Stimulated activated CD4-positive, alpha-beta T cell treated with anti-CD3 and anti-CD28 coated beads, Interleukin-2, amount 100 ng/mL, for 4 hours (primary cell): ENCODE measurements around the gene ERH.
"Not testable (repeated sequence)": the region's sequence is repeated elsewhere in the genome, so short reads cannot be mapped to it uniquely, and the experiment has no call there.

Experiments
- DNase-seq: peaks from one replicate; pipeline ENCODE4 v3.0.0-alpha.2; 2020; ENCODE audit warnings: low read depth

The ERH gene

DNA sequence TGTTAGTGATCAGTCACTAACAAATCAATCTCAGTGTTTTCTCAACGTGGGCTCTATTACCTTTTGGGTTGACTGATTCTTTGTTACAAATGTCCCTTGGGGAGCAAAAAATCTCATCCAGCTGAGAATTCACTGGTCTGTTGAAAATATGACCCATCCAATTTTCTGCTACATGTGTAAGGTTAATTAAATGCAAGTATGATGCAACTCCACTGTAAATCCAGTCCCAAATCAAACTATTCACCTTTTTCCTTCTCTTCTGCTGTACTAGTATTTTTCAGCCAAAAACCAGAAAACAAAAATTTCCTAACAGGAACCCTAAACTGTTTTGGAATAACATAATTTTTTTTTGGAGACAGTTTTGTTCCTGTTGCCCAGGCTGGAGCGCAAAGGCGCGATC, 2.2 kb downstream of the ERH start:
- no peak for DNase-seq

DNA sequence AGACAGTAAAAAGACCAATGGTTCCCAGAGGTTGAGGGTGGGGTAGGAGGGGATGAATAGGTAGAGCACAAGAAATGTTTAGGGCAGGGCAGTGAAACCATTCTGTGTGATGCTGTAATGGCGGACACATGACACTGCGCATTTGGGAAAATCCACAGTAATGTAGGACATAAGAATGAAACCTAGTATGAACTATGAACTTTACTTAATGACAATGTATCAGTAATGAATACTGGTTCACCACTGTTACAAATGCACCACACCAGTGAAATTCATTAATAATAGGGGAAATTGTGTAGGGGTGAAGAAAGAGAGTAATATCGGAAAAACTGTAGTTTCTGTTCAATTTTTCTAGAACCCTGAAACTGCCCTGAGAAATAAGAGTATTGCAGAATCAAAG, 5.6 kb downstream of the ERH start:
- no peak for DNase-seq

DNA sequence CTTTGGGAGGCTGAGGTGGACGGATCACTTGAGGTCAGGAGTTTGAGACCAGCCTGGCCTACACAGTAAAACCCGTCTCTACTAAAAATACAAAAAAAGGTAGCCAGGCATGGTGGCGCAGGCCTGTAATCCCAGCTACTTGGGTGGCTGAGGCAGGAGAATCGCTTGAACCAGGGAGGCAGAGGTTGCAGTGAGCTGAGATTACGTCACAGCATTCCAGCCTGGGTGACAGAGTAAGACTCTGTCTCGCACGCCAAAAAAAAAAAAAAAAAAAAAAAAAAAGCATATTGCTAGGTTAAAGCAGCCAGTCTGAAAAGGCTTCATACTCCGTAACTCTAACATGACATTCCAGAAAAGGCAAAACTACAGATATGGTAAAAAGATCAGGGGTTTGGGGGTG, 6.7 kb downstream of the ERH start:
- DNase-seq: not testable (repeated sequence)

DNA sequence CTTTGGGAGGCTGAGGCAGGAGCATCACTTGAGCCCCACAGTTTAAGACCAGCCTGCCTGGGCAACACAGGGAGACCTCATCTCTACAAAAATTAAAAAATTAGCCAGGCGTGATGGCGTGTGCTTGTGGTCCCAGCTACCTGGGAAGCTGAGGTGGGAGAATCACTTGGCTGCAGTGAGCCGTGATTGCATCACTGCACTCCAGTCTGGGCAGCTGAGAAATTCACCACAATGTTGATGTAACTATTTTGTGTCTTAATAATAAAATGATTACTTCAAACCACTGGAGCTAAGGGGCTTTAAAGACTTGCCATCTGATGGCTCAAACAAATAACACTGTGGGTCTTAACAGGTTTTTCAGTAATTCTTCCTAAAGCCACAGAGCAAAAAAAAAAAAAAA, 10.8 kb downstream of the ERH start:
- DNase-seq: no peak

DNA sequence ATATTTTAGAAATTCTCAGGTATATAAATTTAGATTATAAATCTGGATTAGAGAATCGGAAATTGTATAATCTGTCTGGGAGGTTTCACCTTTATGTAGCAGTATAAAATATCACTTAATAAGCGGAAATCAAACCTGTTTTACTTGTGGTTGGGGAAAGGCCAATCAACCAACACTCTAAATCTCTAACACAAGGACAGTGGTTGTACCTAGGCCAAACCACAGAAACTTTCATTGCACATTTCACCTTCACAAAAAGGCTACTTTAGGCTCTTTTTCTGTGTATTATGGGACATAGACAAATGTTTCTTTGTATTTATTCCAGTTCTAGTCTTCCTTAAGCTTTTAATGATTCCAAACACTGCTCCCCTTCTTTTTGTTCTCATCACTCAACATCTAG, 19.8 kb downstream of the ERH start:
- no peak for DNase-seq

DNA sequence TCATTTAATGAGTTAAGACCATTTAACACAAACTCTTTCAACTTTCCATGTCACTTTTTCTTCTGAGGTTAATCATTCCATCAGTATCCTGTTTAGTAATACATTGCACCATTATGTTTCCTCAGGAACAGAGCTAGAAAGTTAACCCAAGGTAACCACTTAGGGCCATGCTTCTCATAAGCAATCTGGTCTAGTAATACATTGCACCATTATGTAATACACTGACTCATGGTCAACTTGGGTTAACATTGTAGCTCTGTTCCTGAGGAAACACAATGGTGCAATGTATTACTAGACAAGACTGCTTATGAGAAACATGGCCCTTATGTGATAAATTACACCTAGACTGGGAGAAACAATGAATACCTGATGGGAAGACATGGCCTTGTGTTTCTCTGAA, 21.7 kb downstream of the ERH start:
- no peak for DNase-seq

DNA sequence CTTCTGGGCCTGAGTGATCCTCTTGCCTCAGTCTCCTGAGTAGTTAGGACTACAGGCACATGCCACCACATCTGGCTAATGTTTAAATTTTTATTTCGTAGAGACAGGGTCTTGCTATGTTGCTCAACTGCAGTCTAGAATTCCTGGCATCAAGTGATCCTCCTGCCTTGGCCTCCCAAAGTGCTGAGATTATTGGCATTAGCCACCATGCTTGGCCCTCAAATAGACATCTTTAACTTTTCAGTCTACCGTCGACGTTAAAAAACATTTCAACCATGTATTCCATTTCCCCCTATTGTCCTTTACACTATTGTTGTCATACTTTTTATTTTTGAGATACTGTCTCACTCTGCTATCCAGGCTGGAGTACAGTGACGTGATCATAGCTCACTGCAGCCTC, 22.4 kb downstream of the ERH start:
- no peak for DNase-seq

DNA sequence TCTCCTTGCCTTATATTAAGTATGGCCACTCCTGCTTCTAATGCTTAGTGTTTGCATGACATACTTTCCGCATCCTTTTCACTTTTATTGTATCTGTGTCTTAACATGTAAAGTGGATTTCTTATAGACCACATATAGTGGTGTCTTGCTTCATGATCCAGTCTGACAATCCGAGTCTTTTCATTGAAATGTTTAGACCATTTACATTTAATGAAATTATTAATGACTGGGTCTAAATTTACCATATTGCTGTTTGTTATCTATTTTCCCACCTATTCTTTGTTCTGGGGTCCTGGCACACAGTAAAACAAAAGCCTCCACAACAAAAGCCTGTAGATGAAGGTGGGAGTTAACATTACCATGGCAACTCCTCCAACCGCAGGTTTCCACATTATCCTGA, 22.9 kb downstream of the ERH start:
- no peak for DNase-seq

DNA sequence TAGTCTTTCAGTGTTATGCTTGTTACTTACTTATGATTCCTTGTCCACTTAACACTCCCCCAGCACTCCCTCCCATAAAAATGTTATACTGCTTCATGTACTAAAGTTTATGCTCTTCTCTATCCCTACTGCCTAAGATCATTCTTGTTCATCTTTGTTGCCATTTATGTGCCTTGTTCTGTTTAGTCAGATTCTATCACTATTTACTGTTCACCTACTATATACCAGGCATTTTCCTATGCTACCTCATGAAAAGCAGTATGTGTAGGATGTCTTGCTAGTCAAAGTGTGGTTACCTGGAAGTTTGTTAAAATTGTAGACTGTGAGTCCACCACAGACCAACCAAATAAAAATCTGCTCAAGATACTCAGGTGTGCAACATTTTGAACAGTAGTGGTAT, 23.9 kb downstream of the ERH start:
- DNase-seq: no peak

DNA sequence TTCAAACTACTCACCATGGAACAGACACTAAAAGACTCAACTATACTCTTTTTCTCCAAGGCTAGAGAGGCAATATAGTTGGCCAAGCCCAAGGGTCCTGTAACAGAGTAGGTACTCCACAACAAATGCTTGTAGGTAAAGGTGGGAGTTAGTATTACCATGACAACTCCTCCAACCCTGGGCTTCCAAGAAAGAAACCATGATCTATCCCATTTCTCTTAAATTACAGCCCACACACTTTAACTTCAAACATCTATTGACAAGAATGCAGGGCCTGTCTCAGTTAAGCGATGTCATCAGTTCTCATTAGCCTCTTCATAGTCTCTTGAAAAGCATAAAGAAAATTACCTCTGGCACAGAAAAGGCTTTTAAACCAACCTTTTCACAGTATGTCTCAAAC, 25.0 kb downstream of the ERH start:
- no peak for DNase-seq

DNA sequence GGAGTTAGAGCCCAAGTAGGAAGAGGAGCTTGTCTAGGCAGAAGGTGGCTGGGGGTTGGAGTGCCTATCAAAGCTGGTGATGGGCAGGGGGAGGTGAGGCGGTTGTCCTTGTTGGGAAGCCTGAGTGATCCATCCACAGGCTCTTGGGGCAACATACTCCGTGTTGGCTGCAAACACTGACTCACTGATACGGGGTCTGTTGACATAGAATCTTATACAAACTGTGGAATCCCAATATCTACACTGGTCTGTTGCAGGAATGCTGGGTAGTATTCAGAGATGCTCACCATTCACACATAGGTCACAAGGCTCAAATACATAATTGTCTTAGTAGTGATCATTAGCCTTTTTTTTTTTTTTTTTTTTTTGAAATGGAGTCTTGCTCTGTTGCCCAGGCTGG, 26.0 kb downstream of the ERH start:
- DNase-seq: no peak

DNA sequence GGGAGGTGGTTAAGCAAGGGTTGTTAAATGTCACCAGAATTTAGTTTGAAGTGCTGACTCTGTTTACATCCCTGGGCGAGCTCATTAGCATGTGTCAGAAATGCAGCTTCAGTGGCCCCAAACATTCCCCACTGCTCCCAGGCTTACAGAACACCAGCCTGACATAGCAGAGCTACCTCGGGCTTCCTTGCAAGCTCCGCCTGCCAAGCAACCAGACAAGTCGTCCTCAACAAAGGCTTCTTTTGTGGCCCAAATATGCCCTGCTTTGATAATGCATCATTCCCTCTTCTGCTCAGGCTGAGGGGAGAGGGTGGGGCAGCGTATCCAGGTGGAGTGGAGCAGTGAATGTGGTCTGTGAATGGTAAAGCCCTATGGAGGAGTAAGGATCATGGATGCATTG, 28.0 kb downstream of the ERH start:
- no peak for DNase-seq

DNA sequence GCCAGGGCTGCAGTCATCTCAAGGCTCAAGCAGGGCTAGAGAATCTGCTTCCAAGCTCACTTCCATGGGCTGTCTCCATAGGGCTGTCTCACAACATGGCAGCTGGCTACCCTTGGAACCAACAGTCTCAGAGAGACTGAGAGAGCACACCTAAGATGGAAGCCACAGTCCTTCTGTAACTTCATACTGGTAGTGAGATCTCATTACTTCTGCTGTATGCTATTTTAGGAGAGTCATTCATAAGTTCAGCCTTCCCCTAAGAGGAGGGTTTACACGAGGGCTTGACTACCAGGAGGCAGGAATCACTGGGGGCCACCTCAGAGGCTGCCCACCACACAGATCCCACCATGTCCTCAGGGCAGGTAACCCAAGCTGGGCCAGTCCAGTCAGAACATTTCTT, 29.7 kb downstream of the ERH start:
- DNase-seq: no peak

DNA sequence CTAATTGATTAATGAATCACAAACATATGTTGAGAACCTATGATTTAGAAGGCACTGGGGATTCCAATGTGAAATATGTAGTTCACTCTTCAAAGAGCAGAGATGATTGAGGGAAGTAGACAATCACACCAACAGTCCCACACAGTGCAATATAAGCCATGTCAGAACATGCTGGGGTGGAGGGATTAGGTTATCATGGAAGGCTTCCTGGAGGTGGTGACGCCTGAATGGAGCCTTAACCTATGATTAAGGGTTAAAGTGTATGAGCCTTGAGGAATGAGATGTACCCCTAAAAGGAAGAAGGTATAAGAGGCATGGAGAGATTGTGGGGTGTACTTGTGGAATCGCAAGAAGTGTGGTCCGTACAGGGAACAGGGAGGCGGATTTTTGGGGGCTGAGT, 31.3 kb downstream of the ERH start:
- no peak for DNase-seq

DNA sequence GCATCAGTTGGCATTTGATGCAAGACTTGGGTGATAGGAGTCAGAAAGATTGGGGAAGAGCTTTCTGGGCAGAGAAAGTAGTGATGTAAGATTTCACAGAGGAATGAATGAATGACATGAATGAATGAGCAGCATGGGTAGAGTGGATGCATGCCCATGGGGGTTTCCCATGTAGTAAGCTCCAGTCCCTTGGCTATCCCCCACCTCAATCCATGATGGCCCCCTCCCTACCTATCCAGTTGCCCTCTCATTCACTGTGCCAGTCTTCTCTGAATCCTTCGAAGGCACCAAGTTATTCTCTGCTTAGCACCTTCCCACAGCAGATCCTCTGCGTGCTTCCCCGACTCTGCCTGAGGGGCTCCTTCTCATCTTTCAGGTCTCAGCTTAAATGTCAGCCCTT, 32.0 kb downstream of the ERH start:
- no peak for DNase-seq

DNA sequence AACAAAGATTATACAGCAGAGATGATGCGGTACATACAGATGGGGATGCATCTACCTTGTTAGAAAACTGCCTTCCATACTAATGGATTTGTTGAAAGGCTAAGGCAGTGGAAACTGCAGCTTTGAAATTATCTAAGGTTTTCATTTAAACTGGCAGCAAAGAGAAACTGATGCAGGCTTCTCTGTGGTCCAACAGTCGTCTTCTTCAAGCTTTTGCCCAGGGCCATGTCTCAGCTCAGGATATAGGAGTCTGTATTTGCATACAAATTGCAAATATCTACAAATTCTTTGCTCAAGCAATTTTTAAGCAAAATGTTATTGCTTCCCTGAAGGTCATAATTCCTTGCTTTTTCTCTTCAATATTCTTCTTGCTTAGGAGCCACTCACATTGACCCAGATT, 33.7 kb downstream of the ERH start:
- DNase-seq: no peak

DNA sequence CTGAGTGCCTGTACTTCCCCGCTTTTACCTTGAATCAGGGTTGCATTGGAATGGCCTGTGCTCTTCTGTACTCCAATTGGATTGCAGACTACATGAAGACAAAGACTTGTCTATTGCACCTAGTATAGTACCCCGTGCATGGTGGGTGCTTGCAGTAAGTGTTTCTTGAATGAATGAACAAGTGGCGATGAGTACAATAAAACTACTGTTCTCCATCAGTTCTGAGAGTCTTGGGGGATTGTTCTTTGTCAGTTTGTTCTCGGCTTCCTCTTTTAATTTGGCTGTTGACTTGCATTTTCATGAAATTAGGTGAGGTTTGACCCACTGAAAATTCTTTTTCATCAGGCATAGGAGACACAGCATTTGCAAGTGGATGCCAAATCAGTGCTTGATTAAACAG, 34.1 kb downstream of the ERH start:
- no peak for DNase-seq

DNA sequence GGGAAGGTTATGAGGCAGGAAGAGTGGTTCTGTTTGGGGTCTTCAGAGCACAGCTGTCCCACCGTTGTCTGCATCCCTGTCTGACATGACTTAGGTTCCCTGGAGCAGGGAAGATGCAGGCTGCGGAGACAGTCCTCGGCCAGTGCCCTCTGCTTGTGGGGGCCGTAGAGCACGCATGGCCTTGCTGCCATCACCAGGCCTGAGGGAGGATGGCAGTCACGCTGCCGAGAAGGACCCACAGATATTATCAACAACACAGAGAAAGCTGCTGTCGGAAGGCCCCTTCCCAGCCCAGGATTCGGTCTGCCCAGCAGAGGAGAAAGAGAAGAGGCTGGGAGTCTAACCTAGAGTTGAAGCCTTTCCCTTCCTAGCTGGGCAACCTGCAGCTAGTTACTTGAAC, 35.0 kb downstream of the ERH start:
- no peak for DNase-seq

DNA sequence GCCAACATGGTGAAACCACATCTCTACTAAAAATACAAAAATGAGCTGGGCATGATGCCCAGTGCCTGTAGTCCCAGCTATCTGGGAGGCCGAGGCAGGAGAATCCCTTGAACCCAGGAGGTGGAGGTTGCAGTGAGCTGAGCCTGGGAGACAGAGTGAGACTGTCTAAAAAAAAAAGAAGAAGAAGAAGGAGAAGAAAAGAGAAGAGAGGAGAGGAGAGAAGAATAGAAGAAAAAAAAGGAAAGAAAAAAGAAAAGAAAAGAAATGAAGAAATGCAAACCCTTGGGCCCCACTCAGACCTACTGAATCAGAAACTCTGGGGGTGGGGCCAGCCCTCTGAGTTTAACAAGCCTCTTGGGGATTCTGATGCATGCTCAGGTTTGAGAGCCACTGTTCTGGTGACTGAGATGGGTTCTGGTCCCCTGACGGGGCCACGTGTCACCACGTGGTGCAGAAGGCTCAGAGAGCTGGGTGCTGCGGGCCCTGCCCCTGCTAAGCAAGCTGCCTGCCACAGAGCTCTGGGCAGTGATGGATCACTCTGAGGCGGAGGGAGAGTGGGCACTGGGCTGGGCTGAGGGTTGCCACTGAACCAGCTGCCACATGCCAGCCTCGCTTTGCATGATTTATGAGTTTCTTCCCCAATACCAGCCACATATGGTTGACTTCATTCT, 37.5 kb downstream of the ERH start:
- DNase-seq: no peak

DNA sequence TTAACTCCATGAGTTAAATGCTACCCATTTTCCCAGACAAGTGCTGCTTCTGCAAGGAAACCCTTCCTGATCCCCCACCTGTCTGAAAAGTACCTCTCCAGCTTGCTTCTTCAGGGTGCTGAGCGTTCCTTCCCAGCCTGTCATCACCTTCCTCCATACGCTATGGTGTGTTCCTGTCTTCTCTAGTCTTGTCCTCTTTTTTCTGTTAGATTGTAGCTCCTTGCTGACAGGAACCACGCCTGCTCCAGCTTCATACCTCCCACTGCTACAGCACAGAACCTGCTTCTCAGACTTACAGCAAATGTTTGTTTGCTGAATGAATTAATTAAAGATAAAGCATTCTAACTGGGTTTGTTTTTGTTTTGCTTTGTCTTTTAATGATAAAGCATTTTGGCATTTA, 39.1 kb downstream of the ERH start:
- DNase-seq: no peak

DNA sequence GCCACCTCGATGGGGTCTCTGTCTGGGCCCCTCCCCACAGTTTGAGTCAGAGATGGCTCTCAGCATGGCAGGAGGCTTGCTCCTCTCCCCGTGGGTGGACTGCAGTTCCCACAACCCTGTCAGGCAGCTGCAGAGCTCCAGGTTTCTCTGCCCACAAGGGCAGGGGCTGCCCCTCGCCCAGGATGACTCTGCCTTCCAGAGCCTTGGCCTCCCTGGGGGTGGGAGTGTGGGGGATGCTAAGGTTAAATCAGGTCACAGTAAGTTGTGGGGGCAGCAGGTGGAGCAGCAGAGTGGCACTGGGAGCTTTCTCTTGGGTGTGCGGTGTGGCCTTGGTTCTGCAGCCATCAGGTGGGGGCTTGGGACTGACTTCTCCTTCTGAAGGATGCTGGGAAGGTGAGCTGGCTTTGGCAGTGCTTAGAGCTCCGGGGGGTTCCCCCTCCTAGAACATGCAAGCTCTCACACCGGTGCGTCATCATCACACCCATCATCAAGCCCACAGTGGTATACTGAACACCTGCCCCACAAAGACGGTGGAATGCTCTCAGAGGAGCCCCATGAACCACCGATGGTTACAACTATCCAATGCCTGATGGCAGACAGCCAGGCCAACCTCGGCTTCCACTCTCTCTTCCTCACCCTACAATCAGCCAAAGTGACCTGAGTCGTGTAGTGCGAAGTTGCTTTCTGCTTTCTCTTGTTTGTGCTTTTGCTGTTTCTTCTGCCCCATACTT, 39.7 kb downstream of the ERH start:
- peak; percentile 2 for DNase-seq

DNA sequence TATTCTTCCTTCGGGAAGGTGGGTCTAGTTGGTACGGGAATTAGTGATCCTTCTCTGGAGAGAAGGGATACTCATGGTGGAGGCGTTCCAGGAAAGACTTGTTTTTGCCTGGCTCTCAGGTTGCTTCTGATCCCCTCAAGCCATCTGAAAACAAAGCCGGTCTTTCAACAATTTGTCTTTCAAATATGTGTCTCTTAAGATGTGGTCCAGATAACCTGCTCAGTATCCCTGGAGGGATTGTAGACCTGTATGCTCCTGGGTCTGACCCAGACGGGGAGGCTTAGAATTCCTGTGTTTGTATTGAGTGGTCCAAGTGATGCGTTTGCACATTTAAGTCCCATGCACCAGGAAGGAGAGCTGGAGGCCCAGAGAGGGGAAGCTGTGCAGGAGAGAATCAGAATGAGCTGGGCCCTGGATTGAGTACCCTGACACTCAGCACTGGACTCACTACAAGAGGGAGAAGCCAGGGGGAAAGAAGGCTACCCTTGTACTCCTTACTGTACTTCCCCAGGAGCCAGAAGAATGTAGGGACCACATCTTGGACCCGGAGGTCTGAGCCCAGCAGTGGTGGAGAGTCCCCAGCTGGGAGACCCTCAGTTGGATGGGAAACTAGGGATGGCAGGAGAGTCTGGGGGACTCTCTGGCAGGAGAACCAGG, 40.4 kb downstream of the ERH start:
- DNase-seq: no peak

DNA sequence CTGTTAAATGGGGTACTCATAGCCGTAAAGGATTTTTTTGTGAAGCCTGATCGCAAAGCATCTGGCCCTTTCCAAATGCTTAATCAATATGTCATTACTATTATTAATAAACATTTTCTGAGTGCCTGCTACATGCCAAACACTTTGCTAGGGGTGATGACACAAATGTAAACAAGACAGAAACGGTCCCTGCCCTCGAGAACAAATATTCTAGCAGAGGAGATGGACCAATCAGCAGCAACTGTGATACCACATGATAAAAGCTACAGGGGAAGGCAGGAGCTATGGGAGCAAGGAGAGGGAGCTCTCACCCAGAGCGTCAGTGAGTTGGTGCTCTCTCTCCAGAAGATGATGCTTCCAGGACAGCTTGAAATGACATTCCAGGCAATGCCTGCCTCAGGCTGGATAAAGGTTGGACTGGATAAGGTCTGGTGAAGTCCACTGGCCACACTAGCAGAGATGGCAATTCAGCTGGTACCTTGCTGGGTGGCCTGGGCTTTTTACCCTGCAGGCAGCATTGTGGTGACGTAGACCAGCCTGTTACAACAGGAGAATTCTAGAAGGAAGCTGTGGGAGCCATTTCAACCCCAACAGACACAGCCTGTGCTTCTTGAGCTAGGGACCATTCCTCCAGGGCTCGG, 41.1 kb downstream of the ERH start:
- DNase-seq: no peak
